ENCODE measurements around the gene KIF26A.

KIF26A gene

DNA sequence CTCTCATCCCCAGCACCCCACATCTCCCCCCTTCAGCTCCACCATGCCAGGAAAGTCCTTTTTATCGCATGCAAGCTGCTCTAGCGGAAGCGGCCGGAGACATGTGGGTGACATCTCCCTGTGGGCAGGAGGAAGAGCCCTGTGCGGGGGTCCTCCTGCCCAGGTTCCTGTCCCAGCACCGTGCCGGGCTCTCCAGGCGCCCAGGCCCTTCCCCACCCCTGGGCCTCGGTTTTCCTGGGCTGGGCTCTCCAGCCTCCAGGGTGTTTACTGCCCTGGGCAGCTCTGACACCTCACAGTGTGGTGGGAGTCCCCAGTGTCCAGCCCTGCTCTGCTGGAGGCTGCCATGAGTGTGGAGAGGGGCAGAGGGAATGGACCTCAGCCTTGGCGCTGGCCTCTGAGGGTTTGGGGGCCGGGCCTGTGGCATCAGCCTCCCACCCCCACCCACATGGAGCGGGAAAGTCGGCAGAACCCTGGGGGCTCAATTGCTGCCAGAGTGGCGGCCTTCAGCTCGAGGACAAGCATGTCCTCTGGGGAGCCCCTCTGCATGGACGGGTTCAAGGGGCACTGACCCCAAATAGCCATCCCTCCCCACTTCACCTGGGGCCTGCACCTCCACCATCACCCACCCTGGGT is 36.0 kb upstream of the KIF26A start:
- no peak overlapping the region for H3K9ac ChIP-seq (ENCODE audit: low read depth in 1 of 2, low read length in 2 of 2)
- no peaks in the 10 kb centered on the region for H3K9me3 ChIP-seq (ENCODE audit: control insufficient read depth in 2 of 2, low read length in 2 of 2)
- no peak overlapping the region for H3K4me3 ChIP-seq (ENCODE audit: low read length in 2 of 2)
- peaks cover 34 to 49% of the 10 kb centered on the region in 2 donors for H3K4me1 ChIP-seq (ENCODE audit: control insufficient read depth in 2 of 2, insufficient read depth in 2 of 2, low read length in 2 of 2)
- H3K27ac ChIP-seq (ENCODE audit: low read depth in 2 of 2, low read length in 2 of 2), result no peak overlapping the region
- no peaks in the 10 kb centered on the region for H3K27me3 ChIP-seq (ENCODE audit: control insufficient read depth in 2 of 2, insufficient read depth in 2 of 2, low read length in 2 of 2)
- no peaks in the 10 kb centered on the region for H3K36me3 ChIP-seq (ENCODE audit: control insufficient read depth in 2 of 2, insufficient read depth in 2 of 2, low read length in 2 of 2)

DNA sequence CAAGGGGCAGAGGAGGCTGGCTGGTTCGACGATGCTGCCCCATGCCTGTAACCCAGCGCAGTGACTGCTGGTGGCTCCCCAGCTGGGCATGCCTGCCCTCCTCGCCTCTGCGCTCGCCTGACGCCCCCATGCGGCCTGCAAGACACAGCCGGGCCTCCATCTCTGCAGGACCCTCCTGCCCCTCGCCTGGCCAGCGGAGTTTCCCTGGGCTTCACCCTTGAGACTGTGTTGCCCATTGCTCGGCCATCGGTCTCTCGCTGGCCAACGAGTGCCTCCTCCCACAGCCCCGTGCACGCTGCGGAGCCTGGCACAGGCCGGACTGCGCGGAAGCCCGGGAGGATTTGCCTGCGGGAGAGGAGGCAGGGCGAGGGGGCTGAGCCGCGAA is 35.3 kb upstream of the KIF26A start:
- no peak overlapping the region for H3K9ac ChIP-seq (ENCODE audit: low read depth in 1 of 2, low read length in 2 of 2)
- H3K9me3 ChIP-seq (ENCODE audit: control insufficient read depth in 2 of 2, low read length in 2 of 2), result no peaks in the 10 kb centered on the region
- no peaks in the 10 kb centered on the region for H3K27me3 ChIP-seq (ENCODE audit: control insufficient read depth in 2 of 2, insufficient read depth in 2 of 2, low read length in 2 of 2)
- H3K36me3 ChIP-seq (ENCODE audit: control insufficient read depth in 2 of 2, insufficient read depth in 2 of 2, low read length in 2 of 2), result no peaks in the 10 kb centered on the region
- H3K27ac ChIP-seq (ENCODE audit: low read depth in 2 of 2, low read length in 2 of 2), result no peak overlapping the region
- peaks cover 41 to 53% of the 10 kb centered on the region in 2 donors for H3K4me1 ChIP-seq (ENCODE audit: control insufficient read depth in 2 of 2, insufficient read depth in 2 of 2, low read length in 2 of 2)
- H3K4me3 ChIP-seq (ENCODE audit: low read length in 2 of 2), result no peak overlapping the region

DNA sequence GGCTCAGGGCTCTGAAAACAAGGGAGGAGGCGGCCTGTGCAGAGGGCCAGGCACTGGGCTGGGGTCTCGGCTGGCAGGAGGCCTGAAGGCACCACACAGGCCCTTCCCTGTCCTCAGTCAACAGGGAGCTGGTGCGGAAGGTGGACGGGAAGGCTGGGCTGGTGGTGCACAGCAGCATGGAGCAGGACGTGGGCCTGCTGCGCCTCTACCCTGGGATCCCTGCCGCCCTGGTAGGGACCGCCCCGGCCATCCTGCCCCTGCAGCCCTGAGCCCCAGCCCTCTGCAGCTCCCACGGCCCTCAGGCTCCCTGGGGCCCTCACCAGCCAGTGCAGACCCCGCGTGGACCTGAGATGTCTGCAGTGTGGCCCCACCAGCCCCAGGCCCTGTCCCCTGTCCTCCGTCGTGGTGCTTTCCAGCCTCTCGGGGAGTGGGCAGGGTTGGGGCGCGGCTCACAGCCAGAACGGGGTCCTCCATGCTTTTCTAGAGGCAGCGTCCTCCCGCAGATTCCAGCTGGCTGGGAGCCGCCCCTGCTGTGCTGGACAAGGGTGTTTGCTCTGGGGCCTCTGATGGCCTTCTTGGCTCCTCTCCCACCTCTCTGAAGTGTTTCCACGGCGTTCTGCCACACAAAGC is 34.8 kb upstream of the KIF26A start:
- Histone ChIP-seq H3K36me3 (ENCODE audit: control insufficient read depth in 2 of 2, insufficient read depth in 2 of 2, low read length in 2 of 2) (no peaks in the 10 kb centered on the region), H3K27ac (ENCODE audit: low read depth in 2 of 2, low read length in 2 of 2) (no peak overlapping the region), H3K9ac (ENCODE audit: low read depth in 1 of 2, low read length in 2 of 2) (no peak overlapping the region), H3K4me3 (ENCODE audit: low read length in 2 of 2) (no peak overlapping the region), H3K9me3 (ENCODE audit: control insufficient read depth in 2 of 2, low read length in 2 of 2) (no peaks in the 10 kb centered on the region), H3K4me1 (ENCODE audit: control insufficient read depth in 2 of 2, insufficient read depth in 2 of 2, low read length in 2 of 2) (peaks cover 45 to 57% of the 10 kb centered on the region in 2 donors), H3K27me3 (ENCODE audit: control insufficient read depth in 2 of 2, insufficient read depth in 2 of 2, low read length in 2 of 2) (no peaks in the 10 kb centered on the region)

DNA sequence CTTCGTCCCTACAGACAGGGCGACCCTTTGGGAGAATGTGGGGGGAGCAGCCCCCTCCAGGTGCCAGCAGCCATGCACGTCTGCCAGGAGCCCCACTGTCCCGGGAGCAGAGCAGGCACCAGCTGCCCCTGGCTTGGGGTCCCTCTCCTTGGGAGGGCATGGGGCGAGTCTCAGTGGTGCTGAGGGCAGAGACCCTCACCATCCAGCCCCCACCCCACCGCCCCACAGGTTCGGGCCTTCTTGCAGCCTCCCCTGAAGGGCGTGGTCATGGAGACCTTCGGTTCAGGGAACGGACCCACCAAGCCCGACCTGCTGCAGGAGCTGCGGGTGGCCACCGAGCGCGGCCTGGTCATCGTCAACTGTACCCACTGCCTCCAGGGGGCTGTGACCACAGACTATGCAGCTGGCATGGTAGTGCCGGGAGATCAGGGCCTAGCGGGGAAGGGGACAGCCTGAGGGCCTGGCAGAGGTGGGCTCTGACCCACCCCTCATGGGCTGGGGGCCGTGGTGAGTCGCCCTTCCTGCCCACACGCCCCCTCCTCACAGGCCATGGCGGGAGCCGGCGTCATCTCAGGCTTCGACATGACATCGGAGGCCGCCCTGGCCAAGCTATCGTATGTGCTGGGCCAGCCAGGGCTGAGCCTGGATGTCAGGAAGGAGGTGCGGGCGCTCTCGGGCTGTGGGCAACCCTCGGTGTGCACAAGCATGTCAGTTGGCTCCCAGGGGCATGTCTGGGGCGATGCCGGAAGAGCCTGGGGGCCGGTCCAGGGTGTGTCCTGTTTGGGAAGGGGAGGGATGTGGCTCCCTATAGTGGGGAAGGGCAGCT is 34.1 kb upstream of the KIF26A start:
- Histone ChIP-seq H3K27ac (ENCODE audit: low read depth in 2 of 2, low read length in 2 of 2) (no peak overlapping the region), H3K36me3 (ENCODE audit: control insufficient read depth in 2 of 2, insufficient read depth in 2 of 2, low read length in 2 of 2) (no peaks in the 10 kb centered on the region), H3K4me3 (ENCODE audit: low read length in 2 of 2) (no peak overlapping the region), H3K9me3 (ENCODE audit: control insufficient read depth in 2 of 2, low read length in 2 of 2) (no peaks in the 10 kb centered on the region), H3K27me3 (ENCODE audit: control insufficient read depth in 2 of 2, insufficient read depth in 2 of 2, low read length in 2 of 2) (no peaks in the 10 kb centered on the region), H3K9ac (ENCODE audit: low read depth in 1 of 2, low read length in 2 of 2) (no peak overlapping the region), H3K4me1 (ENCODE audit: control insufficient read depth in 2 of 2, insufficient read depth in 2 of 2, low read length in 2 of 2) (peaks cover 45 to 57% of the 10 kb centered on the region in 2 donors)

DNA sequence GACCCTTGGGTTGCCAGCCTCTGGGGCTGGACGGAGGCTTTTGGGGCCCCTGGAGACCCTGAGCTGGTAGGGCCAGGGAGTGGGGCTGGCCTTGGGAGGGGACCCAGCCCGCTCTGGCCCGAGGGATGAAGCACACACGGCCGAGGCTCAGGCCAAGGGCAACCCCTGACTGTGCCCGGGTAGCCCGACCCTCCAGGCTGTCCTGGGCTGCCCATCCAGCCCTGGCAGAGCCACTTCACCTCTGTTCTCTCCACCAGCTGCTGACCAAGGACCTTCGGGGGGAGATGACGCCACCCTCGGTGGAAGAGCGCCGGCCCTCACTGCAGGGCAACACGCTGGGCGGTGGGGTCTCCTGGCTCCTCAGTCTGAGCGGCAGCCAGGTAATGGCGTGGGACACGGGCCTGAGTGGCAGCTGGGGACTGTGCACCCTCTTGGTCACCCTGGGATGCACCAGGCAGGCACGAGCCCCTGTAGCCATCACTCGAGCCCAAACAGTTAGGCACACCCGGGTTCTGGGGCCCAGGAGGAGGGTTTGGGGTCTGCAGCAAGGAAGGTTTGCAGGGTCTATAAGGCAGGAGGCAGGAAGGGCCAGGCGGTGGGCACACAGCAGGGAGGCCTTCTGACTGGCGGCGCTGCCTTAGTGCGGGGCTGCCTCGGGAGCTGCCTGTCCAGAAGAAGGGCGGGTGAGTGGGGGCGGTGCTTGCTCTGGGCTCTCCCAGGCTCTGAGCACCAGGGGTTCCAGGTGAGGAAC is 33.1 kb upstream of the KIF26A start:
- Histone ChIP-seq H3K27me3 (ENCODE audit: control insufficient read depth in 2 of 2, insufficient read depth in 2 of 2, low read length in 2 of 2) (no peaks in the 10 kb centered on the region), H3K9ac (ENCODE audit: low read depth in 1 of 2, low read length in 2 of 2) (peak overlapping the region in 1 of 2 donors; percentile 23), H3K27ac (ENCODE audit: low read depth in 2 of 2, low read length in 2 of 2) (no peak overlapping the region), H3K4me3 (ENCODE audit: low read length in 2 of 2) (no peak overlapping the region), H3K4me1 (ENCODE audit: control insufficient read depth in 2 of 2, insufficient read depth in 2 of 2, low read length in 2 of 2) (peaks cover 41 to 52% of the 10 kb centered on the region in 2 donors), H3K9me3 (ENCODE audit: control insufficient read depth in 2 of 2, low read length in 2 of 2) (no peaks in the 10 kb centered on the region), H3K36me3 (ENCODE audit: control insufficient read depth in 2 of 2, insufficient read depth in 2 of 2, low read length in 2 of 2) (no peaks in the 10 kb centered on the region)

DNA sequence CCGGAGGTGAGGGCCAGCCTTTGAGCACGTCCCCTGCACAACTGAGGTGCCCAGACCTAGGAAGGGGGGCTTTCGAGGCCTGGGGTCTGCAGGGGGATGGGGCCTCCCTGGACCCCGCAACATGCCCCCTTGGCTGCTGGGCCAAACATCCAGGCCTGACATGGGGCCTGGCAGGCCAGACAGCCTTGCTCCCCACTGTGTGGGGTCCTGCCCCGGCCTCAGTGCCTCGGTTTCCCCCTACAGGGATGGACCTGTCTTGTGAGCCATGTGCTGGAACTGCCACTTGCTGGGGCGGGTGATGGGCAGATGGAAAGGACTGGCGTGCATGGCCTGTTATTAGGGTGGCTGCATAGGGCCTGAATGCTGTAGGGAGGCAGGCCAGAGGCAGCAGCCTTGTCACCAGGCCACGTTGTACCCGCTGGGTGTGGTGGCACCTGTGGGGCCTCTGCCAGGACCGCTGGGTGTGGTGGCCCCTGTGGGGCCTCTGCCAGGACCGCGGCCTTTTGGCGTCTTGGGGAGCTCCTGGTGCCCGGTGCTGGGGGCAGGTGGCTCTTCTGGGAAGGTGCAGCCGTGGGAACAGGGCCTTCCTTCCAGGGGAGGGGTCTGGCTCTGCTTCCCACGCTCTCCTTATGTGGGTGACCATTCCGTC is 32.4 kb upstream of the KIF26A start:
- H3K36me3 ChIP-seq (ENCODE audit: control insufficient read depth in 2 of 2, insufficient read depth in 2 of 2, low read length in 2 of 2), result no peaks in the 10 kb centered on the region
- H3K27me3 ChIP-seq (ENCODE audit: control insufficient read depth in 2 of 2, insufficient read depth in 2 of 2, low read length in 2 of 2), result peaks cover 0 to under 1% of the 10 kb centered on the region in 2 donors
- H3K27ac ChIP-seq (ENCODE audit: low read depth in 2 of 2, low read length in 2 of 2), result no peak overlapping the region
- H3K4me3 ChIP-seq (ENCODE audit: low read length in 2 of 2), result no peak overlapping the region
- peaks cover 34 to 45% of the 10 kb centered on the region in 2 donors for H3K4me1 ChIP-seq (ENCODE audit: control insufficient read depth in 2 of 2, insufficient read depth in 2 of 2, low read length in 2 of 2)
- peak overlapping the region in 1 of 2 donors; percentile 23 for H3K9ac ChIP-seq (ENCODE audit: low read depth in 1 of 2, low read length in 2 of 2)
- H3K9me3 ChIP-seq (ENCODE audit: control insufficient read depth in 2 of 2, low read length in 2 of 2), result no peaks in the 10 kb centered on the region

DNA sequence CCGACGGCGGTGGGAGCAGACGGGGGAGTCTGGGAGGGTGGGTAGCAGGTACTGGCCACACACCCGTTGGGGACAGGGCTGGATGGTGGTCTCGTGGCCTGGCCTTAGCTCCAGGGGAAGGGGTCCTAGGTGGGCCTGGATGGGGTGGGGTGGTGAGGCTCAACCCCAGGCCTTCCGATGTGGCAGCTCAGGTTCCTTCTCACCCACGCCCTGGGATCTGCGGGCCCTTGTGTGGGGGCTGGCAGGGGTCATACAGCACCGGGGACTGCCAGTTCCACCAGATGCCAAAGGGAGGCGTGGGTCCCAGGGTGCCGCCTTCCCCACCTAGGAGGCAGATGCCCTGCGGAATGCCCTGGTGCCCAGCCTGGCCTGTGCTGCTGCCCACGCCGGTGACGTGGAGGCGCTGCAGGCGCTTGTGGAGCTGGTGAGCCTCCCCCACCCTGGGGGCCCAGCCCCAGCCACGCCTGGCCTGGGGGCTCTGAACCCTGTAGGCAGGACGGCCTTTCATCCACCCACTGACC is 31.9 kb upstream of the KIF26A start:
- no peak overlapping the region for H3K9ac ChIP-seq (ENCODE audit: low read depth in 1 of 2, low read length in 2 of 2)

DNA sequence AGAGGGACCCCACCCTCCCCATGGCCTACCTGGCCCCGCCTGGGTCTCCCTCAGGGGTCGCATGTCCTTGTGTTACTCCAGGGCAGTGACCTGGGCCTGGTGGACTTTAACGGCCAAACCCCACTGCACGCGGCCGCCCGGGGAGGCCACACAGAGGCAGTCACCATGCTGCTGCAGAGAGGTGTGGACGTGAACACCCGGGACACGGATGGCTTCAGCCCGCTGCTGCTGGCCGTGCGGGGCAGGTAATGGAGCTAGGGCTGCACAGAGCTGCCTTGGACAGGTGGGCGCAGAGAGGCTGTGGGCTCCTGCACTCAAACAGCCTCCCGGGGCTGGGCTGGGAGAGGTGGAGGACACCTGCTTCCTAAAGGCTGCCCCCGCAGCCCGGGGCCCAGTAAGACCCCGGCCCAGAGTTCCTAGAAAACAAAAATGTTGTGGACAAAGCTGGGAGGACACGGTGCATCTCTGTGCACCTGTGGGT is 31.2 kb upstream of the KIF26A start:
- no peak overlapping the region for H3K27ac ChIP-seq (ENCODE audit: low read depth in 2 of 2, low read length in 2 of 2)
- H3K27me3 ChIP-seq (ENCODE audit: control insufficient read depth in 2 of 2, insufficient read depth in 2 of 2, low read length in 2 of 2), result peaks cover 0 to 3% of the 10 kb centered on the region in 2 donors
- H3K9me3 ChIP-seq (ENCODE audit: control insufficient read depth in 2 of 2, low read length in 2 of 2), result no peaks in the 10 kb centered on the region

More for the DNA sequence above, 31.9 kb upstream of the KIF26A start:
- Histone ChIP-seq H3K27ac (ENCODE audit: low read depth in 2 of 2, low read length in 2 of 2) (no peak overlapping the region), H3K4me3 (ENCODE audit: low read length in 2 of 2) (no peak overlapping the region), H3K4me1 (ENCODE audit: control insufficient read depth in 2 of 2, insufficient read depth in 2 of 2, low read length in 2 of 2) (peaks cover 35 to 39% of the 10 kb centered on the region in 2 donors), H3K36me3 (ENCODE audit: control insufficient read depth in 2 of 2, insufficient read depth in 2 of 2, low read length in 2 of 2) (no peaks in the 10 kb centered on the region), H3K9me3 (ENCODE audit: control insufficient read depth in 2 of 2, low read length in 2 of 2) (no peaks in the 10 kb centered on the region), H3K27me3 (ENCODE audit: control insufficient read depth in 2 of 2, insufficient read depth in 2 of 2, low read length in 2 of 2) (peaks cover 0 to 3% of the 10 kb centered on the region in 2 donors)

More for the DNA sequence above, 31.2 kb upstream of the KIF26A start:
- Histone ChIP-seq H3K36me3 (ENCODE audit: control insufficient read depth in 2 of 2, insufficient read depth in 2 of 2, low read length in 2 of 2) (no peaks in the 10 kb centered on the region), H3K4me1 (ENCODE audit: control insufficient read depth in 2 of 2, insufficient read depth in 2 of 2, low read length in 2 of 2) (peaks cover 35% of the 10 kb centered on the region in 2 donors), H3K9ac (ENCODE audit: low read depth in 1 of 2, low read length in 2 of 2) (no peak overlapping the region), H3K4me3 (ENCODE audit: low read length in 2 of 2) (no peak overlapping the region)
